Bronchial epithelial cell (primary cell): ENCODE results near the gene FSTL3. TPM values are rescaled to one million over a fixed set of nuclear protein-coding genes. Genes with fewer than 3 reads are reported as not detected.

Source experiments
- DNase-seq: peaks from one replicate; pipeline ENCODE4 v3.0.0-alpha.2; 2010; ENCODE audit warnings: low read depth
- FAIRE-seq: peaks from 2 replicates; lab custom pipeline; 2011; peaks lifted over from hg19 to GRCh38; lab: Jason Lieb, UNC
- H3K27me3 ChIP-seq: 2 replicates; pipeline ENCODE4 v1.5.1; 2011; ENCODE audit warnings: low read length; ENCODE audit not compliant: control insufficient read depth, insufficient read depth
- H3K36me3 ChIP-seq: 2 replicates; pipeline ENCODE4 v1.5.1; 2011; ENCODE audit warnings: low read length; ENCODE audit not compliant: control insufficient read depth, insufficient read depth
- H3K4me3 ChIP-seq: 2 replicates; pipeline ENCODE4 v1.5.1; 2011; ENCODE audit warnings: mild to moderate bottlenecking, low read depth, low read length, control low read depth
- CTCF ChIP-seq: IDR thresholded peaks from 2 replicates; pipeline ENCODE4 v1.5.1; 2011; ENCODE audit warnings: mild to moderate bottlenecking, moderate library complexity, low read length, control low read depth, inconsistent platforms; ENCODE audit not compliant: insufficient read depth, severe bottlenecking
- total RNA-seq: library from RNA; depleted of rRNA; stranded (reverse); fragments of >200 nt; gene quantifications from 2 replicates; pipeline ENCODE4 v1.2.1, GENCODE V29; 2014

Gene FSTL3
- total RNA-seq, 1 donor from 2014 or later: 143 TPM

- Histone ChIP-seq H3K4me3 (peak overlapping the region; percentile 47), H3K27me3 (no peaks in the 10 kb centered on the region), H3K36me3 (peaks cover 20% of the 10 kb centered on the region)
- no peak for TF ChIP-seq CTCF
- FAIRE-seq (no peak), DNase-seq (peak; percentile 63)
These were observed 3.5 kb downstream of the FSTL3 start for GRCh38 chr19:679418-680286.

DNA sequence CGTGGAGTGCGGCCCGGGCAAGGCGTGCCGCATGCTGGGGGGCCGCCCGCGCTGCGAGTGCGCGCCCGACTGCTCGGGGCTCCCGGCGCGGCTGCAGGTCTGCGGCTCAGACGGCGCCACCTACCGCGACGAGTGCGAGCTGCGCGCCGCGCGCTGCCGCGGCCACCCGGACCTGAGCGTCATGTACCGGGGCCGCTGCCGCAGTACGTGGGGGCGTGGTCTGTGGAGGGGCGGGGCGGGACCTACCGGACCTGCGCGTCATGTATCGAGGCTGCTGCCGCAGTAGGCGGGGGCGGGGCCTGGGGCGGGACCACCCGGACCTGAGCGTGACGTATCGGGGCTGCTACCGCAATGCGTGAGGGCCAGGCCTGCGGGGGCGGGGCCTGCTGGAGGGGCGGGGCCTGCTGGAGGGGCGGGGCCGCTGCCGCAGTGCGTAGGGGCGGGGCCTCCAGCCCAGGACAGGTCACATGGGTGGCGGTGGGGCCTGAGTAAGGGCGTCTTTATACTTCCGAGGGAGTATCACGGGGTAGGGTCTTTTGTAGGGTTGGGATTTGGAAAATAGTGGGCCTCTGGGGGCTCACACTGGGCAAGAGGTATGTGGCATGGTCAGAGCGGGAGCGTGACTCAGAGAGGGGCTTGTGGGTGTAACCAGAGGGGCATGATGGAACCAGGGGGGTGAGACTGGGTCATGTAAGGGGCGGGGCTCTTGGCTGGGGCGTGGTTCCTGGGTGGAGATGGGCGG lies 4.3 kb downstream of the FSTL3 start:
- peak; percentile 57 for TF ChIP-seq CTCF
- no peak for FAIRE-seq
- Histone ChIP-seq H3K36me3 (peaks cover 20% of the 10 kb centered on the region), H3K4me3 (peak overlapping the region; percentile 47), H3K27me3 (no peaks in the 10 kb centered on the region)
- peak; percentile 89 for DNase-seq

DNA sequence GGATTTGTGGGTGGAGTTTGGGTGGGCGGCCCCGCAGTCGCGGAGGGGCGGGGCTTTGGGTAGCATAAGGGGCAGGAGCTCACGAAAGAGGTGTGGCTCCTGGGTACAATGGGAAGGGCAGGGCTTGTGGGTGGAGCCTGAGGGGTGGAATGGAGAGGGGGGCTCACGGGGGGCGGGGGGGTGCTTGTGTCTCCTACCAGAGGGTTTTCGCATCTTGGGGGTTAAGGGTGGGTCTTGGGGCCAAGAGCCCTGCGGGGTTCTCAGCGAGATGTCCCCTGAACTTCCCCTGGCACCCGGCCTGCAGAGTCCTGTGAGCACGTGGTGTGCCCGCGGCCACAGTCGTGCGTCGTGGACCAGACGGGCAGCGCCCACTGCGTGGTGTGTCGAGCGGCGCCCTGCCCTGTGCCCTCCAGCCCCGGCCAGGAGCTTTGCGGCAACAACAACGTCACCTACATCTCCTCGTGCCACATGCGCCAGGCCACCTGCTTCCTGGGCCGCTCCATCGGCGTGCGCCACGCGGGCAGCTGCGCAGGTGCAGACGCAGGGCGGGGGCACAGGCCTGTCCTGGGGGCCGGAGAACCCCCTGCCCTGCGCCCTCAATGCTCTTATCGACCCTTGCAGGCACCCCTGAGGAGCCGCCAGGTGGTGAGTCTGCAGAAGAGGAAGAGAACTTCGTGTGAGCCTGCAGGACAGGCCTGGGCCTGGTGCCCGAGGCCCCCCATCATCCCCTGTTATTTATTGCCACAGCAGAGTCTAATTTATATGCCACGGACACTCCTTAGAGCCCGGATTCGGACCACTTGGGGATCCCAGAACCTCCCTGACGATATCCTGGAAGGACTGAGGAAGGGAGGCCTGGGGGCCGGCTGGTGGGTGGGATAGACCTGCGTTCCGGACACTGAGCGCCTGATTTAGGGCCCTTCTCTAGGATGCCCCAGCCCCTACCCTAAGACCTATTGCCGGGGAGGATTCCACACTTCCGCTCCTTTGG lies 5.1 kb downstream of the FSTL3 start:
- Histone ChIP-seq H3K4me3 (peak overlapping the region; percentile 19), H3K36me3 (peaks cover 20% of the 10 kb centered on the region), H3K27me3 (no peaks in the 10 kb centered on the region)
- DNase-seq (no peak), FAIRE-seq (no peak)
- TF ChIP-seq CTCF: no peak

DNA sequence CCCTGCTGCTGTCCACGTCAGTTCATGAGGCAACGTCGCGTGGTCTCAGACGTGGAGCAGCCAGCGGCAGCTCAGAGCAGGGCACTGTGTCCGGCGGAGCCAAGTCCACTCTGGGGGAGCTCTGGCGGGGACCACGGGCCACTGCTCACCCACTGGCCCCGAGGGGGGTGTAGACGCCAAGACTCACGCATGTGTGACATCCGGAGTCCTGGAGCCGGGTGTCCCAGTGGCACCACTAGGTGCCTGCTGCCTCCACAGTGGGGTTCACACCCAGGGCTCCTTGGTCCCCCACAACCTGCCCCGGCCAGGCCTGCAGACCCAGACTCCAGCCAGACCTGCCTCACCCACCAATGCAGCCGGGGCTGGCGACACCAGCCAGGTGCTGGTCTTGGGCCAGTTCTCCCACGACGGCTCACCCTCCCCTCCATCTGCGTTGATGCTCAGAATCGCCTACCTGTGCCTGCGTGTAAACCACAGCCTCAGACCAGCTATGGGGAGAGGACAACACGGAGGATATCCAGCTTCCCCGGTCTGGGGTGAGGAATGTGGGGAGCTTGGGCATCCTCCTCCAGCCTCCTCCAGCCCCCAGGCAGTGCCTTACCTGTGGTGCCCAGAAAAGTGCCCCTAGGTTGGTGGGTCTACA lies 6.6 kb downstream of the FSTL3 start:
- TF ChIP-seq CTCF: no peak
- no peak for FAIRE-seq
- no peak for DNase-seq

GRCh38 chr19:685454-685931 lies 9.3 kb downstream of the FSTL3 start:
- FAIRE-seq: no peak
- Histone ChIP-seq H3K4me3 (no peak overlapping the region), H3K27me3 (no peaks in the 10 kb centered on the region), H3K36me3 (peaks cover 9% of the 10 kb centered on the region)
- no peak for TF ChIP-seq CTCF
- no peak for DNase-seq

More for the DNA sequence above, 6.6 kb downstream of the FSTL3 start:
- Histone ChIP-seq H3K27me3 (no peaks in the 10 kb centered on the region), H3K36me3 (peaks cover 18% of the 10 kb centered on the region), H3K4me3 (no peak overlapping the region)
